ENCODE data around the gene TBC1D22A.

Gene TBC1D22A

GRCh38 chr22:47094861-47095330 is 332.4 kb downstream of the TBC1D22A start:
- Mint-ChIP-seq H3K27ac (no peak overlapping the region), H3K27me3 (ENCODE audit: low read depth) (no peaks in the 10 kb centered on the region), H3K4me3 (no peak overlapping the region), H3K4me1 (ENCODE audit: low read depth) (peaks cover 8% of the 10 kb centered on the region), H3K36me3 (ENCODE audit: low read depth) (peaks cover 13% of the 10 kb centered on the region), H3K9me3 (peaks cover 17% of the 10 kb centered on the region)
- no peak for DNase-seq (ENCODE audit: low spot score)

GRCh38 chr22:47095395-47096122 is 333.1 kb downstream of the TBC1D22A start:
- Mint-ChIP-seq H3K36me3 (ENCODE audit: low read depth) (peaks cover 13% of the 10 kb centered on the region), H3K4me3 (no peak overlapping the region), H3K27ac (no peak overlapping the region), H3K9me3 (peaks cover 17% of the 10 kb centered on the region), H3K27me3 (ENCODE audit: low read depth) (no peaks in the 10 kb centered on the region), H3K4me1 (ENCODE audit: low read depth) (peaks cover 8% of the 10 kb centered on the region)
- no peak for DNase-seq (ENCODE audit: low spot score)

GRCh38 chr22:47098121-47098520 is 335.7 kb downstream of the TBC1D22A start:
- H3K36me3 Mint-ChIP-seq (ENCODE audit: low read depth): peaks cover 5% of the 10 kb centered on the region
- H3K4me1 Mint-ChIP-seq (ENCODE audit: low read depth): peaks cover 2% of the 10 kb centered on the region
- H3K27me3 Mint-ChIP-seq (ENCODE audit: low read depth): no peaks in the 10 kb centered on the region
- DNase-seq (ENCODE audit: low spot score): no peak
- H3K27ac Mint-ChIP-seq: no peak overlapping the region
- no peak overlapping the region for H3K4me3 Mint-ChIP-seq
- H3K9me3 Mint-ChIP-seq: no peaks in the 10 kb centered on the region

DNA sequence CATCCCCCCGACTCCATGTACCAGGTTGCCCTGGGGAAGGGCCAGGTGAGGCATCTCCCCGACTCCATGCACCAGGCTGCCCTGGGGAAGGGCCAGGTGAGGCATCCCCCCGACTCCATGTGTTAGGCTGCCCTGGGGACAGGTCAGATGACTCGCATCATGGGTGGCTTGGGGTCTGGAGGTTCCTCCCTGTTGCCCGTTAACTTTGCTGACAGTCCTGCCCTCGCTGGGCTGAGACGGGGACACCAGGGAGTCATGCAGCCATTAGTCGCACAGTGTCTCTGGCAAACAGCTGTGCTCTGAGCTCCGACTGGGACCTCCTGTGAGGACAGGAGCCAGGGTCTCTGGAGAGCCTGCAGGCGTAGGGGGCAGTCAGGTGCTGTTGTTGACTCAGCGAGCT is 336.1 kb downstream of the TBC1D22A start:
- Mint-ChIP-seq H3K9me3 (no peaks in the 10 kb centered on the region), H3K4me1 (ENCODE audit: low read depth) (peaks cover 2% of the 10 kb centered on the region), H3K36me3 (ENCODE audit: low read depth) (peaks cover 5% of the 10 kb centered on the region), H3K4me3 (no peak overlapping the region), H3K27ac (no peak overlapping the region), H3K27me3 (ENCODE audit: low read depth) (no peaks in the 10 kb centered on the region)
- no peak for DNase-seq (ENCODE audit: low spot score)

DNA sequence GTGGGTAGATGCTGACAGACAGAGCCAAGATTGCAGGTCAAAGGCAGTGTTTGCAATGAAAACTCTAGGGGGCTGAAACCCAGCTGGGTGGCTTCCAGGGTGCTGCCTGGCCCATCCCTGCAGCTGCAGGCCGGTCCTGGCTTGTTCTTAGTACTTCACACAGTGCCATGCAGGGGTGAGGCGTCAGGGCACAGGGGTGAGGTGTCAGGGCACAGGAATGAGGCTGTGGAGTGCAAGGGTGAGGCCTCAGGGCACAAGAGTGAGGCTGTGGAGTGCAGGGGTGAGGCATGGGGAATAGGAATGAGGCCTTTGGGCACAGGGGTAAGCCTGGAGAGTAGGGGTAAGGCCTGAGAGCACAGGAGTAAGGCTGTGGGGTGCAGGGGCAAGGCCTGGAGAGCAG is 337.6 kb downstream of the TBC1D22A start:
- no peak overlapping the region for H3K4me3 Mint-ChIP-seq
- H3K4me1 Mint-ChIP-seq (ENCODE audit: low read depth): peaks cover 2% of the 10 kb centered on the region
- no peak for DNase-seq (ENCODE audit: low spot score)
- no peak overlapping the region for H3K27ac Mint-ChIP-seq
- no peaks in the 10 kb centered on the region for H3K27me3 Mint-ChIP-seq (ENCODE audit: low read depth)
- peaks cover 5% of the 10 kb centered on the region for H3K36me3 Mint-ChIP-seq (ENCODE audit: low read depth)
- no peaks in the 10 kb centered on the region for H3K9me3 Mint-ChIP-seq

GRCh38 chr22:47100646-47101200 is 338.3 kb downstream of the TBC1D22A start:
- Mint-ChIP-seq H3K27ac (no peak overlapping the region), H3K36me3 (ENCODE audit: low read depth) (peaks cover 5% of the 10 kb centered on the region), H3K27me3 (ENCODE audit: low read depth) (no peaks in the 10 kb centered on the region), H3K4me3 (no peak overlapping the region), H3K9me3 (no peaks in the 10 kb centered on the region), H3K4me1 (ENCODE audit: low read depth) (peaks cover 2% of the 10 kb centered on the region)
- DNase-seq (ENCODE audit: low spot score): no peak

GRCh38 chr22:47101321-47101885 is 339.0 kb downstream of the TBC1D22A start:
- Mint-ChIP-seq H3K27me3 (ENCODE audit: low read depth) (no peaks in the 10 kb centered on the region), H3K9me3 (no peaks in the 10 kb centered on the region), H3K4me3 (no peak overlapping the region), H3K36me3 (ENCODE audit: low read depth) (peaks cover 2% of the 10 kb centered on the region), H3K4me1 (ENCODE audit: low read depth) (no peaks in the 10 kb centered on the region), H3K27ac (no peak overlapping the region)
- no peak for DNase-seq (ENCODE audit: low spot score)

GRCh38 chr22:47102081-47102480 is 339.6 kb downstream of the TBC1D22A start:
- H3K27ac Mint-ChIP-seq: no peak overlapping the region
- no peak overlapping the region for H3K4me3 Mint-ChIP-seq
- no peaks in the 10 kb centered on the region for H3K36me3 Mint-ChIP-seq (ENCODE audit: low read depth)
- no peaks in the 10 kb centered on the region for H3K27me3 Mint-ChIP-seq (ENCODE audit: low read depth)
- DNase-seq (ENCODE audit: low spot score): no peak
- H3K4me1 Mint-ChIP-seq (ENCODE audit: low read depth): no peaks in the 10 kb centered on the region
- H3K9me3 Mint-ChIP-seq: no peaks in the 10 kb centered on the region

DNA sequence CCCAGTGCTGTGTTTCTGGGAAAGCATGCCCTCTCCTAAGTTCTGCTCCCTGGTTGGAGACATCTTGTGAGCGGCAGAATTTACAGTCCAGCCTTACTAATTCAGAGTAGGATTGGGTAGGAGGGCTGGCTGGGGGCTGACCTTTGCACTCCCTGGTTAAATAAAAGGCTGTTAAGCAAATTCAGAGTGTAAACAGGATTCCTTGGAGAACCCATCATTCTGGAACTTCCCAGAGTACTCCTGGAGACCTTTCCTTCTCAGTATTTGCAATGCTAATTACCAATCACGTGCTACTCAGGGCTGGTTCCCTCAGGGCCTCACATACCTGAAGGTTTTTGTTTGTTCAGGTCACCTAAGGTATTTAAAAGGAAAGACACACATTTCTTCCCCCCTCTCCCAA is 340.2 kb downstream of the TBC1D22A start:
- Mint-ChIP-seq H3K9me3 (no peaks in the 10 kb centered on the region), H3K4me1 (ENCODE audit: low read depth) (no peaks in the 10 kb centered on the region), H3K4me3 (no peak overlapping the region), H3K27ac (no peak overlapping the region), H3K36me3 (ENCODE audit: low read depth) (no peaks in the 10 kb centered on the region), H3K27me3 (ENCODE audit: low read depth) (no peaks in the 10 kb centered on the region)
- no peak for DNase-seq (ENCODE audit: low spot score)

DNA sequence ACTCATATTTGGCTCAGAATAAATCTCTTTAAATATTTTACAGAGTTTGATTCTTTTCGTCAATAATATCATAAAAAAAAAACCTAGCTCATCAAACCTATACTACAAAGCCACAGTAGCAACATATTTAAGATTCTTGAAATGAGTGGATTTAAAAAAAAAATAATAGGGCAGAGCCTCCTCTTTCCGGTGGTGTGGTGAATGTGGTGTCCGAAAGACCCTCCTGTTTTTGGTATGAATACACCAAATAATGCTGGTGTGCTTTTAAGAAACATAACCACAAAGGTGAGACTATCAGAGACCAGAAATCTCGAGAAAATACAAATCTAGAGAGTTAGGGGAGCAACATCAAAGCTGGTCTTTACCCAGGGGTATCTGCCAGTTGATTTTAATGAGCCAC is 342.6 kb downstream of the TBC1D22A start:
- Mint-ChIP-seq H3K4me1 (ENCODE audit: low read depth) (no peaks in the 10 kb centered on the region), H3K27me3 (ENCODE audit: low read depth) (no peaks in the 10 kb centered on the region), H3K4me3 (no peak overlapping the region), H3K27ac (no peak overlapping the region), H3K36me3 (ENCODE audit: low read depth) (no peaks in the 10 kb centered on the region), H3K9me3 (no peaks in the 10 kb centered on the region)
- DNase-seq (ENCODE audit: low spot score): no peak

DNA sequence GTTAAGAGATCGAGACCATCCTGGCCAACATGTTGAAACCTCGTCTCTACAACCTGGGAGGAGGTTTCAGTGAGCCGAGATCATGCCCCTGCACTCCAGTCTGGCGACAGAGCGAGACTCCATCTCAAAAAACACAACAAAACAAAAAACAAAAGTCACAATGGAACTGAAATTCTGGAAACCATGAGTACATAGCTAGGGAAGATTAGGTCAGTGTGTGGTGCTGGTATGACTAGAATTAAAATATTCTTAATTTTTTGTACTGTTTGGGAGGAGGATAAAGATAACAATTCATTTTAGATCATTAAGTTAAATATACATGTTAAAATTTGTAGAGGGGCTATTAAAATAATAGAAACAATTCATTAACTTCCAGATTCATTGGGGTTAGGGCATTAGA is 344.4 kb downstream of the TBC1D22A start:
- Mint-ChIP-seq H3K4me3 (no peak overlapping the region), H3K4me1 (ENCODE audit: low read depth) (no peaks in the 10 kb centered on the region), H3K9me3 (no peaks in the 10 kb centered on the region), H3K27ac (no peak overlapping the region), H3K36me3 (ENCODE audit: low read depth) (no peaks in the 10 kb centered on the region), H3K27me3 (ENCODE audit: low read depth) (no peaks in the 10 kb centered on the region)
- no peak for DNase-seq (ENCODE audit: low spot score)

GRCh38 chr22:47107431-47107830 is 345.0 kb downstream of the TBC1D22A start:
- Mint-ChIP-seq H3K4me1 (ENCODE audit: low read depth) (no peaks in the 10 kb centered on the region), H3K36me3 (ENCODE audit: low read depth) (no peaks in the 10 kb centered on the region), H3K27ac (no peak overlapping the region), H3K4me3 (no peak overlapping the region), H3K9me3 (no peaks in the 10 kb centered on the region), H3K27me3 (ENCODE audit: low read depth) (no peaks in the 10 kb centered on the region)
- no peak for DNase-seq (ENCODE audit: low spot score)

DNA sequence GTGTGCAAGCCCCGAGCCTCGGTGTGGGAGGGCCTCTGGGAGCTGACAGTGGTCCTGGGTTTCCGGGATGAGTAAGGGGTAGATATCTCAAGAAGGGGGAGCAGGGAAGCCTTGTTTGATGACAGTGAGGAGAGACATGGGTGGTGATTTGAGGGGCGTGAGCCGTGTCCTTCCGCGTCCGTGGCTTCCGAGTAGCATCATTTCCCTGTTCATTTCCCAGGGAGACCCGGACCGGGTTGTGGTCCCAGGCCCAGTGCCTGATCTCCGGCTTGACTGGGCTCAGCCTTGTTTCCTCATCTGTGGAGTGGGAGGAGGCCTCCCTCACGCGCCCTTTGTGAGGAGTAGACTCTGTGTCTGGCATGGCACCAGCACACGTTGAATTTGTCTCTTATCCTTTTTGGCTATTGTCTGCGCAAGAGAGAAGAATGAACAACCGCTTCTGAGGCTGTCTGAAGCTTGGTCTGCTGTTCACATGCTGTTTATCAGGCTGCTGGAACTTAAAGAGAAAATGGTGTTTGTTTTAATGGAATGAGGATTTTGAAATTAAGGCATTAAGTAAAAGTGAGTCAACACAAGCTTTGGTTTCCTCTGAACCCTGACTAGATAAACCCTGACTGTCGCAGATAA is 348.5 kb downstream of the TBC1D22A start:
- Mint-ChIP-seq H3K27ac (no peak overlapping the region), H3K4me1 (ENCODE audit: low read depth) (no peaks in the 10 kb centered on the region), H3K4me3 (no peak overlapping the region), H3K9me3 (no peaks in the 10 kb centered on the region), H3K36me3 (ENCODE audit: low read depth) (no peaks in the 10 kb centered on the region), H3K27me3 (ENCODE audit: low read depth) (no peaks in the 10 kb centered on the region)
- no peak for DNase-seq (ENCODE audit: low spot score)
